ENCODE measurements around the gene KITLG. TPM values are rescaled to one million over a fixed set of nuclear protein-coding genes. Genes with fewer than 3 reads are reported as not detected.

The KITLG gene
- total RNA-seq, 1 experiment from 2014 or later, result 570 TPM

- no TSS peak for BruUV-seq (replicated peaks)
- Histone ChIP-seq H3K79me2 (ENCODE audit: insufficient read depth, low read length) (0 out of 2 replicates have a peak, but pooled peaks cover 6% of the 10 kb centered on the region), H3K36me3 (ENCODE audit: control insufficient read depth in 1 of 2, insufficient read depth in 2 of 2, low read length in 2 of 2) (no peaks in the 10 kb centered on the region), H3K4me1 (ENCODE audit: control insufficient read depth in 1 of 2, insufficient read depth in 2 of 2, low read length in 2 of 2) (peaks cover 17 to 23% of the 10 kb centered on the region in 2 experiments), H2AFZ (ENCODE audit: low read depth, low read length, poor library complexity, severe bottlenecking) (no peak overlapping the region), H3K27me3 (ENCODE audit: insufficient read depth, low read length) (no peaks in the 10 kb centered on the region), H3K9ac (ENCODE audit: low read length) (peak overlapping the region; percentile 26), H3K9me2 (ENCODE audit: insufficient read depth) (no peaks in the 10 kb centered on the region), H3K9me3 (ENCODE audit: control insufficient read depth in 1 of 2, insufficient read depth in 1 of 2, low read depth in 1 of 2, low read length in 2 of 2) (no peaks in the 10 kb centered on the region), H3K4me3 (replicated peaks in 1 of 2; ENCODE audit: low read depth in 1 of 2, low read length in 2 of 2) (peak overlapping the region in 1 of 2 experiments; percentile 18; a peak in 1 of 4 replicates), H3K4me2 (ENCODE audit: low read length) (peak overlapping the region; percentile 61), H3K27ac (ENCODE audit: low read depth, low read length) (no peak overlapping the region), H4K20me1 (ENCODE audit: insufficient read depth) (no peaks in the 10 kb centered on the region)
- ATAC-seq (peak; percentile 25; the same call in 1 of the 2 replicates), DNase-seq (ENCODE audit: low read depth, low spot score) (no peak)
- intact Hi-C loops (cut with micrococcal nuclease), result no loop called here
- CTCF ChIA-PET, result no interaction called here
- TF ChIP-seq, protein P1, sequence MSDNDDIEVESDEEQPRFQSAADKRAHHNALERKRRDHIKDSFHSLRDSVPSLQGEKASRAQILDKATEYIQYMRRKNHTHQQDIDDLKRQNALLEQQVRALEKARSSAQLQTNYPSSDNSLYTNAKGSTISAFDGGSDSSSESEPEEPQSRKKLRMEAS (IDR thresholded peaks at IDR 0.05), result no peak
- TF ChIP-seq CEBPB (IDR thresholded peaks at IDR 0.05; ENCODE audit: low read depth), result peak; percentile 73
- RAD21 ChIA-PET (ENCODE audit: low non-redundant PET in 1 of 2, low total read pairs in 2 of 2, uncharacterized antibody in 2 of 2, unreplicated experiment in 2 of 2), result no interaction called here
- POLR2A ChIA-PET, result no interaction called here
These were observed 108.0 kb downstream of the KITLG start for GRCh38 chr12:88472248-88472647.

DNA sequence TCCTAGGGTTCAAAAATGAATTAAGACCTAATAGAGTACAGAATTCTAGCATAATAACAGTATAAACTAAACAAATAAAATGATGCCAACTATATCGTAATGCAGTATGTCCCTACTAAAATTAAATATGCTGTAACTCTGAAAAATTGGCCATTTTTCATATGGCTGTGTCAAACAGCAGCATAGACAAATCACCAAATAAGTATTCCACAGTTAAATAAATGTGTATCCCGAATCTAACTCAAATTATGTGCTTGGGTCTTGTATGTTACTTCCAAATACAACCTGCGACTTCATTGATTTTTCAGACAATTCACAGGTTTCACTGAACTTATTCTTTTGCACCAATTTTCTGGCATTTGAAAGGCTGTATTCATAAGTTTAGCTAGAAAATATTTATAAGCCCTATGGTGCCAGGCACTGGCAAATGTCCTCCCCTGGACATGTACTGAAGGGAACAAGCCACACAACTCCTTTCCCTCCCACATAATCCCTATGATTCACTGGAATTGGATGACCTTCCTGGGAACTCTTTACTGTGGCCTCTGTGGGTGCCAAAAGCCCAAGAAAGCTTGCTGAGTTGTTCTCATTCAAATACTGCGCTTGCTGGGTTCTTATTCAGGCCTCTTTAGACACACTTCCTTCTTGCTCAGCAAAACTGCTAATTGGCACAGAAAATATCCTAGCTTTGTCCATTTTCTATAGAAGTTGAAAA lies 108.8 kb downstream of the KITLG start:
- 0 out of 2 replicates have a peak, but pooled peaks cover 6% of the 10 kb centered on the region for H3K79me2 ChIP-seq (ENCODE audit: insufficient read depth, low read length)
- H4K20me1 ChIP-seq (ENCODE audit: insufficient read depth), result no peaks in the 10 kb centered on the region
- H3K9ac ChIP-seq (ENCODE audit: low read length), result peak overlapping the region; percentile 26
- no peaks in the 10 kb centered on the region for H3K27me3 ChIP-seq (ENCODE audit: insufficient read depth, low read length)
- H3K4me3 ChIP-seq (replicated peaks in 1 of 2; ENCODE audit: low read depth in 1 of 2, low read length in 2 of 2), result peak overlapping the region in 1 of 2 experiments; percentile 18; a peak in 1 of 4 replicates
- peaks cover 17 to 23% of the 10 kb centered on the region in 2 experiments for H3K4me1 ChIP-seq (ENCODE audit: control insufficient read depth in 1 of 2, insufficient read depth in 2 of 2, low read length in 2 of 2)
- H3K4me2 ChIP-seq (ENCODE audit: low read length), result peak overlapping the region; percentile 61
- H3K36me3 ChIP-seq (ENCODE audit: control insufficient read depth in 1 of 2, insufficient read depth in 2 of 2, low read length in 2 of 2), result no peaks in the 10 kb centered on the region
- RAD21 ChIA-PET (ENCODE audit: low non-redundant PET in 1 of 2, low total read pairs in 2 of 2, uncharacterized antibody in 2 of 2, unreplicated experiment in 2 of 2), result no interaction called here
- no TSS peak for BruUV-seq (replicated peaks)
- H3K27ac ChIP-seq (ENCODE audit: low read depth, low read length), result no peak overlapping the region
- ATAC-seq (peak; percentile 78), DNase-seq (ENCODE audit: low read depth, low spot score) (peak; percentile 45)
- POLR2A ChIA-PET, result no interaction called here
- no peak overlapping the region for H2AFZ ChIP-seq (ENCODE audit: low read depth, low read length, poor library complexity, severe bottlenecking)
- CTCF ChIA-PET, result no interaction called here
- intact Hi-C loops (cut with micrococcal nuclease), result no loop called here
- no peaks in the 10 kb centered on the region for H3K9me2 ChIP-seq (ENCODE audit: insufficient read depth)
- TF ChIP-seq ELF1 (IDR thresholded peaks at IDR 0.05; ENCODE audit: borderline replicate concordance, low read depth), result no peak
- peak; percentile 25; the same call in 1 of the 2 replicates for TF ChIP-seq RAD21 (IDR thresholded peaks at IDR 0.05; ENCODE audit: low read depth)
- TF ChIP-seq, protein P2, sequence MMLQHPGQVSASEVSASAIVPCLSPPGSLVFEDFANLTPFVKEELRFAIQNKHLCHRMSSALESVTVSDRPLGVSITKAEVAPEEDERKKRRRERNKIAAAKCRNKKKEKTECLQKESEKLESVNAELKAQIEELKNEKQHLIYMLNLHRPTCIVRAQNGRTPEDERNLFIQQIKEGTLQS (IDR thresholded peaks at IDR 0.05), result no peak
- no peak for TF ChIP-seq YY1 (IDR thresholded peaks at IDR 0.05; ENCODE audit: extremely low read depth, insufficient replicate concordance, low read depth, low read length)
- TF ChIP-seq POLR2AphosphoS5 (IDR thresholded peaks at IDR 0.05; ENCODE audit: low read depth, low read length), result 0 out of 2 replicates have a peak, but pooled peaks have one; percentile 16
- TF ChIP-seq FOSL1 (IDR thresholded peaks at IDR 0.05; ENCODE audit: low read depth), result peak; percentile 58
- peak; percentile 33; the same call in 1 of the 2 replicates for TF ChIP-seq SP1 (IDR thresholded peaks at IDR 0.05; ENCODE audit: low read depth)
- peak; percentile 67; the same call in 1 of the 2 replicates for TF ChIP-seq JUND (IDR thresholded peaks at IDR 0.05)
- peak; percentile 58; the same call in 1 of the 2 replicates for TF ChIP-seq CBX3 (IDR thresholded peaks at IDR 0.05; ENCODE audit: low read depth)
- 0 out of 2 replicates have a peak, but pooled peaks have one; percentile 18 for TF ChIP-seq SIN3A (IDR thresholded peaks at IDR 0.05; ENCODE audit: low read depth)
- TF ChIP-seq, protein P3, sequence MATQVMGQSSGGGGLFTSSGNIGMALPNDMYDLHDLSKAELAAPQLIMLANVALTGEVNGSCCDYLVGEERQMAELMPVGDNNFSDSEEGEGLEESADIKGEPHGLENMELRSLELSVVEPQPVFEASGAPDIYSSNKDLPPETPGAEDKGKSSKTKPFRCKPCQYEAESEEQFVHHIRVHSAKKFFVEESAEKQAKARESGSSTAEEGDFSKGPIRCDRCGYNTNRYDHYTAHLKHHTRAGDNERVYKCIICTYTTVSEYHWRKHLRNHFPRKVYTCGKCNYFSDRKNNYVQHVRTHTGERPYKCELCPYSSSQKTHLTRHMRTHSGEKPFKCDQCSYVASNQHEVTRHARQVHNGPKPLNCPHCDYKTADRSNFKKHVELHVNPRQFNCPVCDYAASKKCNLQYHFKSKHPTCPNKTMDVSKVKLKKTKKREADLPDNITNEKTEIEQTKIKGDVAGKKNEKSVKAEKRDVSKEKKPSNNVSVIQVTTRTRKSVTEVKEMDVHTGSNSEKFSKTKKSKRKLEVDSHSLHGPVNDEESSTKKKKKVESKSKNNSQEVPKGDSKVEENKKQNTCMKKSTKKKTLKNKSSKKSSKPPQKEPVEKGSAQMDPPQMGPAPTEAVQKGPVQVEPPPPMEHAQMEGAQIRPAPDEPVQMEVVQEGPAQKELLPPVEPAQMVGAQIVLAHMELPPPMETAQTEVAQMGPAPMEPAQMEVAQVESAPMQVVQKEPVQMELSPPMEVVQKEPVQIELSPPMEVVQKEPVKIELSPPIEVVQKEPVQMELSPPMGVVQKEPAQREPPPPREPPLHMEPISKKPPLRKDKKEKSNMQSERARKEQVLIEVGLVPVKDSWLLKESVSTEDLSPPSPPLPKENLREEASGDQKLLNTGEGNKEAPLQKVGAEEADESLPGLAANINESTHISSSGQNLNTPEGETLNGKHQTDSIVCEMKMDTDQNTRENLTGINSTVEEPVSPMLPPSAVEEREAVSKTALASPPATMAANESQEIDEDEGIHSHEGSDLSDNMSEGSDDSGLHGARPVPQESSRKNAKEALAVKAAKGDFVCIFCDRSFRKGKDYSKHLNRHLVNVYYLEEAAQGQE (IDR thresholded peaks at IDR 0.05; ENCODE audit: low read depth), result no peak
- peak; percentile 54; the same call in 1 of the 2 replicates for TF ChIP-seq EGR1 (IDR thresholded peaks at IDR 0.05; ENCODE audit: low read depth)
- H3K9me3 ChIP-seq (ENCODE audit: control insufficient read depth in 1 of 2, insufficient read depth in 1 of 2, low read depth in 1 of 2, low read length in 2 of 2), result no peaks in the 10 kb centered on the region

Measured in HCT116 (cell line).